GM19351 (cell line): Measurements from ENCODE around the gene DENND5A.
"Not testable (repeated sequence)": the region's sequence is repeated elsewhere in the genome, so short reads cannot be mapped to it uniquely, and the experiment has no call there.

Experiments
- ATAC-seq: cut with Tn5 transposase; IDR thresholded peaks from one replicate; pipeline ENCODE4 v1.9.1; 2021; ENCODE audit warnings: mild to moderate bottlenecking, moderate library complexity; ENCODE audit not compliant: unreplicated experiment

The DENND5A gene

GRCh38 chr11:9266132-9266736, 1.1 kb upstream of the DENND5A start:
- ATAC-seq, result no peak

GRCh38 chr11:9264316-9265210, 587 bp downstream of the DENND5A start:
- peak; percentile 17 for ATAC-seq

DNA sequence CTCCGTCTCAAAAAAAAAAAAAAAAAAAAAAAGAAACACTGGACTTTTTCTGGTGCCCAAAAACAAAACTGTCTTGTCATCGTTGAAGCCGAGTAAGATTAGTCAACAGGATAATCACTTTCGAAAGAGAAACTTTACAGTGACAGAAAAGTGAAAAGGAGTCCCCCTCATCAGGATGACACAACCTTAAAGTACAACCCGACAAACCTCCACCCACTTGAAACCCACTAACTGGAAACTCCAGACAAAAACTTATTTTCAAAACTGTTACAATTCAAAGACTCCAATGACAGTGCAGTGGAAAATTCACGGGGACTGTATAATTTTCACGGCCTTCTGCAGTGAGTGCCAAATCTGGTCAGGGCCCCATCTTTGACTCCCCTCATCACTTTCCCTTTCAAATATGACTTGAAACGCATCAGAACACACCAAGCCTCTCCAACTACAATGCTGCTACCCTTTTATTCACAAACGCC, 1.3 kb downstream of the DENND5A start:
- peak; percentile 71 for ATAC-seq

DNA sequence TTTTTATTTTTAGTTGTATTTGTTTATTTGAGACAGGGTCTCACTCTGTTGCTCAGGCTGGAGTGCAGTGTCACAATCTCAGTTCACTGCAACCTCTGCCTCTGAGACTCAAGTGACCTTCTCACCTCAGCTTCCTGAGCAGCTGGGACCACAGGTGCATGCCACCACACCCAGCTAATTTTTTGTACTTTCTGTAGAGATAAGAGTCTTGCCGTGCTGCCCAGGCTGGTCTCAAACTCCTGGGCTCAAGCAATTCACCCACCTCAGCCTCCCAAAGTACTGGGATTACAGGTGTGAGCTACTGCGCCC, 4.4 kb downstream of the DENND5A start:
- not testable (repeated sequence) for ATAC-seq

DNA sequence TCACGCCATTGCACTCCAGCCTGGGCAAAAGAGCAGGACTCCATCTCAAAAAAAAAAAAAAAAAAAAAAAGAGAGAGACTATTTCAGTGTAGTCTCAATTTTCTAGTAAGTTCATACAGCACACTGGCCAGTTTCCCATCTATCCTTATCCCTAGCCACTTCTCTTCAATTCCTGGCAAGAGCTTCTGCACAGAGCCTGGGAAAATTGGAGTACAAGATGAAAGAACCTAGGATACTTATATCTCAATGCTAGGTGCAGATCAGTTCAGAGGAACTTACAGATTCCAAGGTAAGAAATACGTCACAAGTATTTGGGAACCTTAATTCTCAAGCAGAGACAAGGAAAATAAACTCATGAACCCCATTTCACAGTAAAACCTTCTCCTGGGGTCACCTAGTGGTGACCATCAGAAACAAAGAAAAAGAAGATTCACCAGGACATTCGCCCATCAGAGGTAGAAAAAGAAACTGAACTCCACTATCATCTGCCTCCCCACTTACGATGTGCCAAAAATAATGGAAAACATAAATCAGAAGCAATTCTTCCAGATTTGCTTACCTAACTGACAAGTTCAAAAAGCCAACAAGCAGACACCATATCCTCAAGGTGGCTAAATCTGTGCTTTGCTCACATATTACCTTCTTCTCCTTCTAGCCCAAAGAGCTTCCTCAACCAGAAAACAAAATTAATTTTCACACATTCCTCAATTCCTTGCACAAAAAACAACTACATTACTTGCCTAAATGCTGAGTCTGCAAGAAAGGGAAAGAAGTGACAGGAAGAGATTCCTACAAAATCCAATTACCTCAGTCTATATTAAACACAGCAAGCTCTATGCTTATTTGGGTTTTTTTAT, 4.9 kb downstream of the DENND5A start:
- ATAC-seq, result no peak

- not testable (repeated sequence) for ATAC-seq
Observed at GRCh38 chr11:9258279-9258678, 6.9 kb downstream of the DENND5A start.

DNA sequence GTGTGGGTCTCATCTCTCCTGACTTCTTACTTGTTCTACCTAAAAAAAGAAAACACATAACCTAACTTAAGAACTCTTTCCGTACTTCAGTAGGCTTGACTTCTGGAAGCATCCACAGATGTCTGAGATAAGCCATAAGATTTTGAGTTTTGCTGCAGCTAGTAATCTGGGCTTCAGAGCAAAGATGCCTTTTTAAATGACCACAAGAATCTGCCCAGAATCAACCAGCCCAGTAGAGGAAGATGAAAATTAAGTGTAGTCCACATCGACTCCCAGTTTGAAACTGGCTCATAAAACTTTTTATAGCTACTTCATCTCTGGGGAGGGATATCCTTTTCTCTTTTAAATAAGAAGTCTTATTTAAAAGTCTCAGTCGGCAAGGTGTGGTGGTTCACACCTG, 10.7 kb downstream of the DENND5A start:
- ATAC-seq, result no peak

- ATAC-seq, result no peak
Observed at GRCh38 chr11:9253086-9253485, 12.1 kb downstream of the DENND5A start.

GRCh38 chr11:9251311-9251710, 13.8 kb downstream of the DENND5A start:
- no peak for ATAC-seq

DNA sequence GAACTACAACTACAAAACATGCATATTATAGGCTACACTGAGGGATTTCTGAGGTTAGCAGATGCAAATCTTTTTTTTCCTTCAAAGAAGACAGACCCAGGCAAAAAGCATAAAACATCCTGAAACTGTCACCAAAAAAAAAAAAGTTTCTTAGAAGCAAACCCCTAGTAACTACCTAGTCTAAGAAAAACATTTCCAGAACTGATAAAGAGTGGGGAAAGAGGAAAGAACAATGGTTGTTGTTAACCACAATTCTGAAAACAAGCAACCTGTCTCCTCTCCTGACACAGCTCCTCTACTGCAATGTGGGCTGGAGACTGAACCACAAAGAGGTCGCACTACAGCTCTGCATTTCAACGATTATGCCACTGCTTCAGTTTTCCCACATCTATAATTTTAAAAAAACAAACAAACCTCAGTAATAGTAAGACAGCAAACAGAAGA, 15.0 kb downstream of the DENND5A start:
- peak; percentile 76 for ATAC-seq

DNA sequence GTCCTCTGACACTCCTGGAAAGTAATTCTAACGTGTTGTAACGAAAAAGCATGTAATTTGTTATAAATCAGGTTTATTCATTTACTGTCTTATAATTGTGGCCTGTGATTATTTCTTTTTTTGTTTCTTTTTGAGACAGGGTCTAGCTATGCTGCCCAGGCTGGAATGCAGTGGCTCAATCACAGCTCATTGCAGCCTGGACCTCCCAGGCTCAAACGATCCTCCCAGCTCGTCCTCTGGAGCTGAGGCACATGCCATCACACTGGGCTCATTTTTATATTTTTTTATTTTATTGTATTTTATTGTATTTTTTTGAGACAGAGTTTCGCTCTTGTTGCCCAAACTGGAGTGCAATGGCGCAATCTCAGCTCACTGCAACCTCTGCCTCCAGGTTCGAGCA, 15.9 kb downstream of the DENND5A start:
- no peak for ATAC-seq

DNA sequence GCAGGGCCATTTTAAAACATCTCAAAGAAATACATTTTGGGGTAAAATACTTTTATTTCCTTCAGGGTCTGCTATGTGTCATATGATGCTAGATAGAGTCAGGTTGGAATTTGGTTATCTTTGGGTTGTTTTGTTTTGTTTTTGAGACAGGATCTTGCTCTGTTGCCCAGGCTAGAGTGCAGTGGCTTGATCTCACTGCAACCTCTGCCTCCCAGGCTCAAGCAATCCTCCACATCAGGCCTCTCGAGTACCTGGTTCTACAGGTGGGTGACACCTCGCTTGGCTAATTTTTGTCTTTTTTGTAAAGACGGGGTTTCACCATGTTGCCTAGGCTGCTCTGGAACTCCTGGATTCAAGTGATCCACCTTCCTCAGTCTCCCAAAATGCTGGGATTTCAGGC, 17.3 kb downstream of the DENND5A start:
- no peak for ATAC-seq

DNA sequence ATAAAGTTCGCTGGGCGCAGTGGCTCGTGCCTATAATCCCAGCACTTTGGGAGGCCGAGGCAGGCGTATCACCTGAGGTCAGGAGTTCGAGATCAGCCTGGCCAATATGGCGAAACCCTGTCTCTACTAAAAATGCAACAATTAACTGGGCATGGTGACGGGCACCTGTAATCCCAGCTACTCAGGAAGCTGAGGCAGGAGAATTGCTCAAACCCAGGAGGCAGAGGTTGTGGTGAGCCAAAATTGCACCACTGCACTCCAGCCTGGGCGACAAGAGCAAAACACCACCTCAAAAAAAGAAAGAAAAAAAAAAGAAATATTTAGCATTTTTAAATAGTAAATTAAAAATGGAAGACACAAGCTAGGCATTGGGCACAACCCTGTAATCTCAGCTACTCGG, 28.9 kb downstream of the DENND5A start:
- ATAC-seq, result not testable (repeated sequence)

GRCh38 chr11:9232482-9232881, 32.7 kb downstream of the DENND5A start:
- ATAC-seq, result no peak

GRCh38 chr11:9231848-9232177, 33.3 kb downstream of the DENND5A start:
- peak; percentile 67 for ATAC-seq

GRCh38 chr11:9230296-9230695, 34.9 kb downstream of the DENND5A start:
- ATAC-seq, result no peak

DNA sequence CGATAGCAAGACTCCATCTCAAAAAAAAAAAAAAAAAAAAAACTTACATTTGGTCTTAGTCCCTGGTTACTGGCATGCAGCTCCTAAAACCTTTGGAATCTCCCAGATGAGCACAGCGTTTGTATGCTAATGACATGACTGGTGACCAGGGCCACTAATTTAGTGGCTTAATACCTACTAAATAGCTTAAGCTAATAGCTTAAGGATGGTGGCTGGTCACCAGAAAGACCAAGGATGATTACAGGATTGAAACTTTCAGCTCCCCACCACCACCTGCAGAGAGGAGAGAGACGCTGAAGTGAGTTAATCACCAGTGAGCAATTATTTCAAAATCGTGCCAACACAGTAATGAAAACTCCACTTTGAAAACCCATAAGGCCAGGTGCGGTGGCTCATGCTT, 37.1 kb downstream of the DENND5A start:
- no peak for ATAC-seq

DNA sequence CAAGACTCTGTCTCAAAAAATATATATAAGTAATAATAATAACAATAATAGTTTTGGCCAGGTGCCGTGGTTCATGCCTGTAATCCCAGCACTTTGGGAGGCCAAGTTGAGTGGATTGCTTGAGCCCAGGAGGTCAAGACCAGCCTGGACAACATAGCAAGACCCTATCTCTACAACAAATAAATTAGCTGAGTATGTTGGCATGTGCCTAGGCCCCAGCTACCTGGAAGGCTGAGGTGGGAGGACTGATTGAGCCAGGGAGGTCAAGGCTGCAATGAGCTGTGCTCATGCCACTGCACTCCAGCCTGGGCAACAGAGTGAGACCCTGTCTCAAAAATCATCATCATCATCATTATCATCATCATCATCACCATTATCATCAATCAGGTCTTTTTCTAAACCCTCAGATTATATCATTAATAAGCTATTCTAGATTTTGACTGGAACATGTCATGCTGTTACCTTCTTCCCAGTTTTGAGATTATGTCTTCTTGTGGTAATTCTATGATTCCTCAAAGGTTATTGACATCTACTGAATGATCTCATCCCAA, 39.3 kb downstream of the DENND5A start:
- no peak for ATAC-seq

- ATAC-seq, result no peak
Observed at GRCh38 chr11:9222654-9223053, 42.5 kb downstream of the DENND5A start.

GRCh38 chr11:9220853-9221252, 44.3 kb downstream of the DENND5A start:
- ATAC-seq, result not testable (repeated sequence)

DNA sequence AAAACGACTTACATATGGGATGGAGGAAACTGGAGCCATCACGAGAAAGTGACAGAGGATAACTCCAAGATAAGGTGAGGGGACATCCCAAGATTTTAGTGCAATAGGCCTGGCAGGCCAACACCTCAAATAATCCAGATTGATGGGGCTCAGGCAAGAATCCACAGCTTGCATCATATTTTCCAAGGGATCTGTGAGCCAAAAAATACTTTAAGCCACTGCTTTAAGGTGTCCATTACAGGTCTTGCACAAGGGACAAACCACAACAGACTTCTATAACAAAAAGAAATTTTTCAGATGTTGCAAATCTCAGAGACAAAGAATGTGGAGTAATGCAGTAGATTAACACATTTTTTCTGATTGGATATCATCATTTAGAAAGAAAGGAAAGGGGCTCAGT, 45.6 kb downstream of the DENND5A start:
- ATAC-seq, result no peak
